Parathyroid adenoma (tissue), 2 donors: Measurements from ENCODE around the gene PIGR.

ENCODE experiments used
- H2AFZ ChIP-seq: fragments of 300-600 bp; sonication (generic); one replicate; pipeline ENCODE4 v1.7.0; 2017; ENCODE audit warnings: antibody characterized with exemption, mild to moderate bottlenecking
- H3K27ac ChIP-seq: fragments of 300-600 bp; sonication (generic); one replicate; pipeline ENCODE4 v1.7.0; 2017
- H3K27me3 ChIP-seq: fragments of 300-600 bp; sonication (generic); one replicate; pipeline ENCODE4 v1.7.0; 2017; ENCODE audit warnings: low read length; ENCODE audit not compliant: control insufficient read depth, insufficient read depth
- H3K36me3 ChIP-seq: fragments of 300-600 bp; sonication (generic); one replicate; pipeline ENCODE4 v1.7.0; 2017; ENCODE audit warnings: low read length; ENCODE audit not compliant: control insufficient read depth, insufficient read depth
- H3K4me1 ChIP-seq: fragments of 300-600 bp; sonication (generic); one replicate; pipeline ENCODE4 v1.7.0; 2017; ENCODE audit warnings: control low read depth
- H3K4me2 ChIP-seq: fragments of 300-600 bp; sonication (generic); one replicate; pipeline ENCODE4 v1.7.0; 2017; ENCODE audit warnings: low read length
- H3K4me3 ChIP-seq: fragments of 300-600 bp; sonication (generic); one replicate; pipeline ENCODE4 v1.7.0; 2017; ENCODE audit warnings: low read depth, low read length
- H3K79me2 ChIP-seq: fragments of 300-600 bp; sonication (generic); one replicate; pipeline ENCODE4 v1.7.0; 2017; ENCODE audit warnings: control low read depth
- H3K9ac ChIP-seq: fragments of 300-600 bp; sonication (generic); one replicate; pipeline ENCODE4 v1.7.0; 2017; ENCODE audit warnings: mild to moderate bottlenecking
- H3K9me3 ChIP-seq: fragments of 300-600 bp; sonication (generic); one replicate; pipeline ENCODE4 v1.7.0; 2017; ENCODE audit warnings: low read length; ENCODE audit not compliant: control insufficient read depth
- CTCF ChIP-seq: fragments of 300-600 bp; sonication (generic); IDR thresholded peaks from one replicate; pipeline ENCODE4 v1.7.0; 2017; ENCODE audit warnings: antibody characterized with exemption, mild to moderate bottlenecking
- donor health status: primary hyperparathyroidism.

The PIGR gene

GRCh38 chr1:206905295-206906164 lies 40.7 kb downstream of the PIGR start:
- H2AFZ ChIP-seq: no peak overlapping the region
- no peak overlapping the region for H3K27ac ChIP-seq
- no peak for TF ChIP-seq CTCF
- no peaks in the 10 kb centered on the region for H3K36me3 ChIP-seq
- H3K9ac ChIP-seq: no peak overlapping the region
- no peaks in the 10 kb centered on the region for H3K79me2 ChIP-seq
- no peak overlapping the region for H3K4me3 ChIP-seq
- H3K4me1 ChIP-seq: no peaks in the 10 kb centered on the region
- no peaks in the 10 kb centered on the region for H3K27me3 ChIP-seq
- no peaks in the 10 kb centered on the region for H3K9me3 ChIP-seq
- no peak overlapping the region for H3K4me2 ChIP-seq

GRCh38 chr1:206904423-206905142 lies 41.7 kb downstream of the PIGR start:
- Histone ChIP-seq H3K9me3 (no peaks in the 10 kb centered on the region), H3K4me3 (no peak overlapping the region), H2AFZ (no peak overlapping the region), H3K9ac (no peak overlapping the region), H3K4me1 (no peaks in the 10 kb centered on the region), H3K36me3 (no peaks in the 10 kb centered on the region), H3K27me3 (no peaks in the 10 kb centered on the region), H3K79me2 (no peaks in the 10 kb centered on the region), H3K27ac (no peak overlapping the region), H3K4me2 (no peak overlapping the region)
- no peak for TF ChIP-seq CTCF

- Histone ChIP-seq H3K36me3 (no peaks in the 10 kb centered on the region), H3K4me2 (no peak overlapping the region), H2AFZ (no peak overlapping the region), H3K9me3 (no peaks in the 10 kb centered on the region), H3K4me3 (no peak overlapping the region), H3K4me1 (no peaks in the 10 kb centered on the region), H3K9ac (no peak overlapping the region), H3K27ac (no peak overlapping the region), H3K27me3 (no peaks in the 10 kb centered on the region), H3K79me2 (no peaks in the 10 kb centered on the region)
- TF ChIP-seq CTCF: no peak
Observed at GRCh38 chr1:206903687-206904086, 42.6 kb downstream of the PIGR start.

GRCh38 chr1:206902702-206903101 lies 43.6 kb downstream of the PIGR start:
- Histone ChIP-seq H3K4me3 (no peak overlapping the region), H3K4me2 (no peak overlapping the region), H3K79me2 (no peaks in the 10 kb centered on the region), H3K4me1 (no peaks in the 10 kb centered on the region), H3K27me3 (no peaks in the 10 kb centered on the region), H3K36me3 (no peaks in the 10 kb centered on the region), H3K27ac (no peak overlapping the region), H3K9me3 (no peaks in the 10 kb centered on the region), H2AFZ (no peak overlapping the region), H3K9ac (no peak overlapping the region)
- TF ChIP-seq CTCF: no peak
